ENCODE results near the gene LRP1-AS. TPM values are rescaled to one million over a fixed set of nuclear protein-coding genes. Genes with fewer than 3 reads are reported as not detected.

Gene LRP1-AS
- total and polyA plus RNA-seq, 4 donors, result not detected

GRCh38 chr12:57131896-57132744, 15.3 kb downstream of the LRP1-AS start:
- Histone ChIP-seq H3K36me3 (ENCODE audit: control insufficient read depth in 4 of 4, insufficient read depth in 4 of 4, low read length in 4 of 4) (peaks cover 0 to 10% (median 0%) of the 10 kb centered on the region in 4 donors), H3K27ac (ENCODE audit: low read depth in 1 of 2, low read length in 1 of 2) (peak overlapping the region; percentile 22 to 64), H3K4me1 (ENCODE audit: control insufficient read depth in 5 of 5, insufficient read depth in 5 of 5, low read length in 5 of 5) (peaks cover 6 to 73% (median 44%) of the 10 kb centered on the region in 5 donors), H3K4me3 (no peak overlapping the region), H3K9ac (ENCODE audit: insufficient read depth in 1 of 2, low read length in 2 of 2) (peak overlapping the region in 1 of 2 donors; percentile 52), H3K27me3 (ENCODE audit: control insufficient read depth in 3 of 3, insufficient read depth in 3 of 3, low read length in 2 of 3) (no peaks in the 10 kb centered on the region), H3K9me3 (ENCODE audit: control insufficient read depth in 4 of 4, insufficient read depth in 3 of 4, low read length in 3 of 4) (no peaks in the 10 kb centered on the region)
- ATAC-seq (ENCODE audit: insufficient read depth, low FRiP score), result no peak
- no peak for DNase-seq
- 52 to 73% methylated on average over 9 of the region's 9 CpGs for WGBS, 2 donors
- TF ChIP-seq CTCF (IDR thresholded peaks at IDR 0.05; ENCODE audit: control extremely low read depth, extremely low read depth), result no peak

- H3K4me1 ChIP-seq (ENCODE audit: control insufficient read depth in 5 of 5, insufficient read depth in 5 of 5, low read length in 5 of 5), result peaks cover 6 to 71% (median 35%) of the 10 kb centered on the region in 5 donors
- DNase-seq (no peak), ATAC-seq (ENCODE audit: insufficient read depth, low FRiP score) (no peak)
- H3K36me3 ChIP-seq (ENCODE audit: control insufficient read depth in 4 of 4, insufficient read depth in 4 of 4, low read length in 4 of 4), result peaks cover 0 to 10% (median 0%) of the 10 kb centered on the region in 4 donors
- H3K4me3 ChIP-seq, result no peak overlapping the region
- TF ChIP-seq CTCF (IDR thresholded peaks at IDR 0.05; ENCODE audit: control extremely low read depth, extremely low read depth), result no peak
- no peaks in the 10 kb centered on the region for H3K9me3 ChIP-seq (ENCODE audit: control insufficient read depth in 4 of 4, insufficient read depth in 3 of 4, low read length in 3 of 4)
- H3K27ac ChIP-seq (ENCODE audit: low read depth in 1 of 2, low read length in 1 of 2), result no peak overlapping the region
- no peak overlapping the region for H3K9ac ChIP-seq (ENCODE audit: insufficient read depth in 1 of 2, low read length in 2 of 2)
- WGBS, 2 donors, result 65 to 74% methylated on average over 2 of the region's 2 CpGs
- no peaks in the 10 kb centered on the region for H3K27me3 ChIP-seq (ENCODE audit: control insufficient read depth in 3 of 3, insufficient read depth in 3 of 3, low read length in 2 of 3)
Measured at GRCh38 chr12:57130941-57131340, 16.5 kb downstream of the LRP1-AS start.

DNA sequence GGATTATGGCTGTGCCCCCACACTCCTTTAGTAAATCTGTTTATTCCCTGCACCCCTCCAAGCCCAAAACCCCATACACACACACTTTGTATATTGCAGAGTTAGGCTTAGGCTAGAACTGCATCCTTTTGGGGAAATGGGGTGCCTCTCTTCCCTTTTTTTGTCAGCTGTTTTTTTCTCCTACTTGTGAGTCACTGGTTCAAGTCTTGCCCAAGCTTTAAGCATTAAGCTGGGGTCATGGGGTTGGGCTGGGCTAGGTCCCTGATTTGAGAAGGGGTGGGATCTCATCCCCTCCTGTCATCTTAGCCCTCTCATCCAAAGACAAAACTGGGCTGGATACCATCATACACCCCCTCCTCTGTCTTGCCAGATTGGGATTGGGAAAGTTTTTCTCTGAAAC, 17.5 kb downstream of the LRP1-AS start:
- H3K27me3 ChIP-seq (ENCODE audit: control insufficient read depth in 3 of 3, insufficient read depth in 3 of 3, low read length in 2 of 3), result no peaks in the 10 kb centered on the region
- ATAC-seq (ENCODE audit: insufficient read depth, low FRiP score) (peak; percentile 13), DNase-seq (no peak)
- H3K27ac ChIP-seq (ENCODE audit: low read depth in 1 of 2, low read length in 1 of 2), result peak overlapping the region; percentile 24 to 83
- no peaks in the 10 kb centered on the region for H3K9me3 ChIP-seq (ENCODE audit: control insufficient read depth in 4 of 4, insufficient read depth in 3 of 4, low read length in 3 of 4)
- H3K9ac ChIP-seq (ENCODE audit: insufficient read depth in 1 of 2, low read length in 2 of 2), result peak overlapping the region in 1 of 2 donors; percentile 88
- TF ChIP-seq CTCF (IDR thresholded peaks at IDR 0.05; ENCODE audit: control extremely low read depth, extremely low read depth), result no peak
- H3K4me1 ChIP-seq (ENCODE audit: control insufficient read depth in 5 of 5, insufficient read depth in 5 of 5, low read length in 5 of 5), result peaks cover 6 to 61% (median 26%) of the 10 kb centered on the region in 5 donors
- peak overlapping the region; percentile 54 for H3K4me3 ChIP-seq
- H3K36me3 ChIP-seq (ENCODE audit: control insufficient read depth in 4 of 4, insufficient read depth in 4 of 4, low read length in 4 of 4), result peaks cover 0 to 10% (median 0%) of the 10 kb centered on the region in 4 donors
